ENCODE measurements around the gene FHOD1. TPM values are rescaled to one million over a fixed set of nuclear protein-coding genes. Genes with fewer than 3 reads are reported as not detected.

Gene FHOD1
- total and polyA plus RNA-seq, 9 of the 15 experiments (the other 6 are each of a cell fraction or from before 2014, with no cell fraction given) = 18.7 to 126 (median 32.3) TPM

DNA sequence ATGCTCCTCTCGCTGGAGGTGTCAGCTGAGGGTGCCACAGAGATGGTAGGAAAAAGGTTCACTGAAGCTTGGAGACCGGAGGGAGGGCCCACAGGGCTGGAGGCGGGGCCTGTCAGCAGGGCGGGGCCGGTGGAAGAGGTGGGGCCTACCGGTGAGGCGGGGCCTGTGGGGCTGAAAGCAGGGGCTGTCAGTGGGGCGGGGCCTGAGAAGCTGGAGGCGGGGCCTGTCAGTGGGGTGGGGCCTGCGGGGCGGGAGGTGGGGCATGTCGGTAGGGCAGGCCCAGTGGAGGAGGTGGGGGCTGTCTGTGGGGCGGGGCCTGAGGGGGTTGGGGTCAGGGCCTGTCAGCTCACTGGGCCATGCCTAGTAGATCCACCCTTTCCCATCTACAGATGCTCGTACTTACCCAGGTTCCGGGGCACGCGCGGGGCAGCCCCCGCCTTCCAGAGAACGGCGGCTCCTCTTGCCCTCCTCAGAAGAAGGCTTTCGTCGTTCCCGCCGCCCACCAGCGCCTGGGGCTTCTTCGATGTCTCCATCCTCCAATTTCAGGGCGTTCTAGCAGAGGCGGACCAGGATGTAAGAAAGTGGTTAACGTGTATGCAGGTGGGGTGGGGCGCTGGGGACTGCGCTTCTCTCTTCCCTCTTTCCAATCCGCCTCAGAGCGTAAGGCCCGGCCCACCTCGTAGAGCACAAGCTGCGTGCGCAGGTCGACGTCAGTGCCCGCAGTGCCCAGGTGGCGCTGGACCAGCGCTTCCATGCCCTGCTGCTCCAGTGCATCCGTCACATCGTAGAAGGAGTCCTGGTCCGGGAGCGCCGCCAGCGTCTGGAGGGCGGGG lies 10.5 kb downstream of the FHOD1 start (continued):
- TF ChIP-seq, protein P1, sequence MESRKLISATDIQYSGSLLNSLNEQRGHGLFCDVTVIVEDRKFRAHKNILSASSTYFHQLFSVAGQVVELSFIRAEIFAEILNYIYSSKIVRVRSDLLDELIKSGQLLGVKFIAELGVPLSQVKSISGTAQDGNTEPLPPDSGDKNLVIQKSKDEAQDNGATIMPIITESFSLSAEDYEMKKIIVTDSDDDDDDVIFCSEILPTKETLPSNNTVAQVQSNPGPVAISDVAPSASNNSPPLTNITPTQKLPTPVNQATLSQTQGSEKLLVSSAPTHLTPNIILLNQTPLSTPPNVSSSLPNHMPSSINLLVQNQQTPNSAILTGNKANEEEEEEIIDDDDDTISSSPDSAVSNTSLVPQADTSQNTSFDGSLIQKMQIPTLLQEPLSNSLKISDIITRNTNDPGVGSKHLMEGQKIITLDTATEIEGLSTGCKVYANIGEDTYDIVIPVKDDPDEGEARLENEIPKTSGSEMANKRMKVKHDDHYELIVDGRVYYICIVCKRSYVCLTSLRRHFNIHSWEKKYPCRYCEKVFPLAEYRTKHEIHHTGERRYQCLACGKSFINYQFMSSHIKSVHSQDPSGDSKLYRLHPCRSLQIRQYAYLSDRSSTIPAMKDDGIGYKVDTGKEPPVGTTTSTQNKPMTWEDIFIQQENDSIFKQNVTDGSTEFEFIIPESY (CRISPR knock-in tag; IDR thresholded peaks at IDR 0.05) = peak; percentile 86
- TF ChIP-seq SMARCA5 (IDR thresholded peaks at IDR 0.05) = no peak
- no peak for TF ChIP-seq HNRNPUL1 (IDR thresholded peaks at IDR 0.05; ENCODE audit: low read length)
- TF ChIP-seq ZNF436 (CRISPR knock-in tag; IDR thresholded peaks at IDR 0.05) = no peak
- no peak for TF ChIP-seq EGR1 (conservative IDR thresholded peaks at IDR 0.05)
- TF ChIP-seq RFX5 (IDR thresholded peaks at IDR 0.05; ENCODE audit: low read depth, low read length) = no peak
- TF ChIP-seq KHSRP (IDR thresholded peaks at IDR 0.05) = no peak
- TF ChIP-seq COPS2 (conservative IDR thresholded peaks at IDR 0.05) = no peak
- no peak for TF ChIP-seq FOXK2 (conservative IDR thresholded peaks at IDR 0.05 in 1 of 2, IDR thresholded peaks at IDR 0.05 in 1 of 2; ENCODE audit: low read depth in 2 of 2)
- no peak for TF ChIP-seq RBM34 (IDR thresholded peaks at IDR 0.05; ENCODE audit: borderline replicate concordance, insufficient read depth, low read length)
- no peak for TF ChIP-seq CAMTA2 (CRISPR knock-in tag; conservative IDR thresholded peaks at IDR 0.05)
- TF ChIP-seq HMGN3 (IDR thresholded peaks at IDR 0.05; ENCODE audit: borderline replicate concordance, extremely low read depth, insufficient read length, low read depth, low read length) = peak; percentile 69
- TF ChIP-seq TARDBP (IDR thresholded peaks at IDR 0.05) = no peak
- no peak for TF ChIP-seq EP300 (IDR thresholded peaks at IDR 0.05; ENCODE audit: low read length)
- TF ChIP-seq TBP (optimal IDR thresholded peaks at IDR 0.05; ENCODE audit: low read depth, low read length) = peak; percentile 22
- TF ChIP-seq, protein P2, sequence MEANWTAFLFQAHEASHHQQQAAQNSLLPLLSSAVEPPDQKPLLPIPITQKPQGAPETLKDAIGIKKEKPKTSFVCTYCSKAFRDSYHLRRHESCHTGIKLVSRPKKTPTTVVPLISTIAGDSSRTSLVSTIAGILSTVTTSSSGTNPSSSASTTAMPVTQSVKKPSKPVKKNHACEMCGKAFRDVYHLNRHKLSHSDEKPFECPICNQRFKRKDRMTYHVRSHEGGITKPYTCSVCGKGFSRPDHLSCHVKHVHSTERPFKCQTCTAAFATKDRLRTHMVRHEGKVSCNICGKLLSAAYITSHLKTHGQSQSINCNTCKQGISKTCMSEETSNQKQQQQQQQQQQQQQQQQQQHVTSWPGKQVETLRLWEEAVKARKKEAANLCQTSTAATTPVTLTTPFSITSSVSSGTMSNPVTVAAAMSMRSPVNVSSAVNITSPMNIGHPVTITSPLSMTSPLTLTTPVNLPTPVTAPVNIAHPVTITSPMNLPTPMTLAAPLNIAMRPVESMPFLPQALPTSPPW (CRISPR knock-in tag; IDR thresholded peaks at IDR 0.05) = peak; percentile 76
- no peak for TF ChIP-seq CCNT2 (IDR thresholded peaks at IDR 0.05; ENCODE audit: borderline replicate concordance, extremely low read depth, insufficient read length, low read depth, low read length)
- TF ChIP-seq POLR2AphosphoS5 (IDR thresholded peaks at IDR 0.05; ENCODE audit: control insufficient read depth, insufficient read depth, low read depth, low read length) = peak; percentile 43; the same call in 1 of the 2 replicates
- TF ChIP-seq, protein P3, sequence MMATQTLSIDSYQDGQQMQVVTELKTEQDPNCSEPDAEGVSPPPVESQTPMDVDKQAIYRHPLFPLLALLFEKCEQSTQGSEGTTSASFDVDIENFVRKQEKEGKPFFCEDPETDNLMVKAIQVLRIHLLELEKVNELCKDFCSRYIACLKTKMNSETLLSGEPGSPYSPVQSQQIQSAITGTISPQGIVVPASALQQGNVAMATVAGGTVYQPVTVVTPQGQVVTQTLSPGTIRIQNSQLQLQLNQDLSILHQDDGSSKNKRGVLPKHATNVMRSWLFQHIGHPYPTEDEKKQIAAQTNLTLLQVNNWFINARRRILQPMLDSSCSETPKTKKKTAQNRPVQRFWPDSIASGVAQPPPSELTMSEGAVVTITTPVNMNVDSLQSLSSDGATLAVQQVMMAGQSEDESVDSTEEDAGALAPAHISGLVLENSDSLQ (IDR thresholded peaks at IDR 0.05) = peak; percentile 77
- 0 out of 2 replicates have a peak, but pooled peaks have one; percentile 50 for TF ChIP-seq HNRNPL (IDR thresholded peaks at IDR 0.05; ENCODE audit: low read depth, low read length)
- TF ChIP-seq CBX1 (IDR thresholded peaks at IDR 0.05; ENCODE audit: low read depth) = no peak
- TF ChIP-seq RBFOX2 (IDR thresholded peaks at IDR 0.05; ENCODE audit: low read depth, low read length) = peak; percentile 25; the same call in 1 of the 2 replicates
- TF ChIP-seq NR1H2 (CRISPR knock-in tag; IDR thresholded peaks at IDR 0.05) = no peak
- no peak for TF ChIP-seq RB1 (IDR thresholded peaks at IDR 0.05; ENCODE audit: low read depth)

All from K562 (cell line).